GOT3 (cell line): ENCODE data around the gene KRTAP22-1.

Experiments used
- DNase-seq: peaks from one replicate; lab custom pipeline; 2025; ENCODE audit warnings: mixed read lengths; lab: John Stamatoyannopoulos, UW

The KRTAP22-1 gene

GRCh38 chr21:30600787-30601186, at the start of gene KRTAP22-1:
KRTAP22-1 (plus strand) TSS chr21:30601087.
- DNase-seq, result no peak

GRCh38 chr21:30552782-30553181, 48.1 kb upstream of the KRTAP22-1 start:
- DNase-seq, result no peak

GRCh38 chr21:30555095-30555494, 45.8 kb upstream of the KRTAP22-1 start:
- DNase-seq, result no peak

DNA sequence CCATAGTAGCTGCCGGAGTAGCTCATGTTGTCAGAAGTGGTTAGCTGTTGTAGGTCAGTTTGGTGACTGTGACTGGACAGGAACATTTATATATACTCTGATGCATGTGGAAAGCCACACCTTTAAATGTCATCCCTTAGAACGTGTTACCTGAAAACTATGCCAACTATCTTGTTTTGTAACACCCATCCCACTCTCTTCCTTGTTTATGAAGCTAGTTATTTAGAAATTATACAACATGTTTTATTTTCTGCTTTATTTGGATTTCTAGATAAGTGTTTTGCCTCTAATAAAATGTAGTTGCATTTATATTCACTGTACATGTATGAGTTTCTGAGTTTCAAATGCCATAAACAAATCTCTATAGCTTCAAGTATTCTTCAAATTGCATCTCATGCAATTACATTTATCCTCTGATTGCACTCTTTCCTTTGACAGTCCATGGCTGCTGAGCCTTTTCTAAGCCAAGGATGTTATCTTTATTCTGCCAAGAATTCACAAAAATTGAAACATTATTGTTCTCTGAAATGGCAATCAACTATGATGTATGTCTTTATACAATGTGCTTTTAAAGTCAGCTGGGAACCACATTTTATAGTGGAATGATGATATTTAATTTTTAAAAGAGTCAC, 39.5 kb upstream of the KRTAP22-1 start, which contains the start of gene KRTAP19-7:
TSS of gene KRTAP19-7 (minus strand) at position 51 of the 632 bp plus-strand sequence. CDS start at position 26, 25 bp downstream.
- DNase-seq, result no peak

GRCh38 chr21:30561957-30562356, 38.9 kb upstream of the KRTAP22-1 start:
- DNase-seq, result no peak

- no peak for DNase-seq
Observed at GRCh38 chr21:30563072-30563471, 37.8 kb upstream of the KRTAP22-1 start.

DNA sequence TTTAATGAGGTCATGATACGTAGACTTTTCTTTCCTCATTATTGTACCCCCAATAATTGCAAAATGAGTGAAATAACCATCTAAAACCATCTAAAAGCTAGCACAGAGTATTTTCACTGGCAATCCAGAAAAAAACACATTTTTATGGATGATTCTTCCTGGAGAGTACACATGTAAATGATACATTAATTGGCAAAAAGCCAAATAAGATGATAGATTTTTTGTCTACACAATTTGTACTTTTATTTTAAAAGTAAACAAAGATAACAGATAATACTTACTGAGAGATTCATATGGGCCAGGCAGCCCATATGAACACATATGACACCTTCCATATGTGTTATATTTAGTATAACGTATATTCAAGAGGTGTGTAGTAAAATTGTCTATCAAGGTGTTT, 37.3 kb upstream of the KRTAP22-1 start:
- no peak for DNase-seq

GRCh38 chr21:30567617-30568016, 33.3 kb upstream of the KRTAP22-1 start:
- no peak for DNase-seq

DNA sequence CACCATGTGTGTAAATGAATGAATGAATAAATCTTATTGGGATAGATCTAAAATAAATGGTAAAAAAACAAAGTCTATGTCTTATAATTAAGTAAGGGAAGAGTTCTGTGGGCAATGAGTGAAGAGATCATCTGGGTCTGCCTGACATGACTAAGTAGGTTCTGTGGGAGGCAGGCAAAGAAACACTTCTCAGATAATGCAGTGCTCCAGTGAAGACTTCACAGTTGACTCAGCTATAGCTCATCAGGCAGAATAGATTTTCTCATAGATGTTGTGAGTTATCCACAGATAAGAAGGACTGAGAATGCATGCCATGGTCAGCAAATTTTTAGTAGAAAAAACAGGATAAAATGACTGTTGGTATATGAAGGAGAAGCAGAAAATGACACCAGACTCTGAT, 23.1 kb upstream of the KRTAP22-1 start:
- DNase-seq, result no peak

GRCh38 chr21:30579346-30579745, 21.5 kb upstream of the KRTAP22-1 start:
- no peak for DNase-seq

- DNase-seq, result no peak
Observed at GRCh38 chr21:30580132-30580531, 20.8 kb upstream of the KRTAP22-1 start.

DNA sequence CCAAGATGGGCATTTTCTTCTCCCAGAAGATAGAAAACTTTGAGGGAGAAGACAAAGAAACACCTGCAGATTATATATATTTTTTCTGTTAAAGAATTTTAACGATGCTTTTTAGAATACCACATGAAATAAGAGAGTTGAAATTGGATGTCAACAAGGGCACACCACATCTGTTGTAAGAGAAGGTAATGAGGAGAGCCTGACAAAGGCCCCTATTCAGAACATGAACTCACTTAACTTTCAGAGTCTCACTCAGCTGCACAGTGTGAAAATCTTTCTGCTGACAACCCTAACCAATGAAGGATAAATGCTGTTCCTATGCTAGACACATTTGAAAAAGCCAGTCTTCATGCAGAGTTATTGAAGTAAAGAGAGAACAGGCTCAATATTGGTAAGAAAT, 18.0 kb upstream of the KRTAP22-1 start:
- DNase-seq, result no peak

GRCh38 chr21:30590297-30590696, 10.6 kb upstream of the KRTAP22-1 start, which contains the start of gene KRTAP22-2:
KRTAP22-2 (minus strand) TSS chr21:30590397.
- DNase-seq, result no peak

GRCh38 chr21:30592140-30592539, 8.7 kb upstream of the KRTAP22-1 start, which contains the start of gene KRTAP6-3:
KRTAP6-3 (plus strand) TSS chr21:30592440; CDS start chr21:30592446, 6 bp downstream.
- DNase-seq, result no peak

DNA sequence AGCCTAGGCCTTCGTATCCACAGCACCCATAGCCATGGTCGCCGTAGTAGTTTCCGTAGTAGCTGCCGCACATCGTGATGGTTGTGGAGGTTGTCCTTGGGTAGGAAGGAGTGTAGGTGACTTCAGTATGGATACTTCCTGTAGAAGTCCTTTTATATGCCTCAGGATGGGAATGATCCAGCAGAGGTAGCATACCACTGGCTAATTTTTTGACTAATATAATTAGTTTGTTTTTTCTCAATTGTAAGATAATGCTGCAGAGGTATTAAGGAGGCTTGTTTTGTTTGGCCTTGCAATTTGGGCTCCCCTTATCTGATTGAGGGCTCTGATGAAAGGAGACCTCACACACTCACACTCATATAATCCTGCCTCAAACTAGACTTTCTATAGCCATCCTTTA, 2.1 kb upstream of the KRTAP22-1 start, which contains the start of gene KRTAP6-2:
TSS of gene KRTAP6-2 (minus strand) at position 101 of the 400 bp plus-strand sequence. CDS start at position 73, 28 bp downstream.
- DNase-seq, result no peak

DNA sequence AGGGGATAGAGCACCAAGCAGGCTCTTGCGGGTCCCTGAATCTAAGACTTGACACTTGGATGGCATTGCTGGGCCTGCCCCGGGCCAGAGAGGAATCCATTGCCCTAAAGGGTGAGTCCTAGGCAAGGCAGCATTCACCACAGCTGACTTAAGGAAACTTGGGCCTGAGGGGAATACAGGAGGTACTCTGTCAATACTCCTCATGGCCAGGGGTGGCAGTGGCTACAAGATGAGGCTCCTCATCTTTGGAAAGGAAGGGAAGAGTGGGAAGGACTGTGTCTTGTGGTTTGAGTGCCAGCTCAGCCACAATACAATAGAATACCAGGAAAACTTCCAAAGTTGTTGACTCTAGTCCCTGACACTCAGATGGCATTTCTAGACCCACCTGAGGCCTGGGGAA, 5.1 kb downstream of the KRTAP22-1 start:
- DNase-seq, result no peak

GRCh38 chr21:30612132-30612531, 11.2 kb downstream of the KRTAP22-1 start:
- no peak for DNase-seq

GRCh38 chr21:30613836-30614235, 12.9 kb downstream of the KRTAP22-1 start, which contains the start of gene KRTAP6-1:
KRTAP6-1 (minus strand) TSS chr21:30613930; CDS start chr21:30613904, 26 bp downstream.
- DNase-seq, result no peak

DNA sequence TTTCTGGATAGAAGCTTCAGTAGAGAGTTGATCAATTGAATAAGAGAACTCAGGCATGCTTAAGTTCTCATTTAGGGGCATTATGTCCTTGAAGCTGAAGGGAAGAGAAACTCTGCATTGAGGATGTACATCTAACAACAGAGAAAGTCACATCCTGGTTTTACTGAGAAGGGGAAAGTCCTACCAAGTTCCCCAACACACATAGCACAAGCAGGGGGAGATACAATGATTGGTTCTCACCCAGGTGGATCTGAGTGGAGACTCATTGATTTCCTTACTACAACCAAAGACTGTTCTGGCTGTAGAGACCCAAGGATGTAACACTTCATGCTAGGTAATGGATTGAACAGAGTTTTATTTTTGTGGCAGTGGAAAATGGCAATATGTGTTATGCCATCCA, 14.3 kb downstream of the KRTAP22-1 start:
- DNase-seq, result no peak

DNA sequence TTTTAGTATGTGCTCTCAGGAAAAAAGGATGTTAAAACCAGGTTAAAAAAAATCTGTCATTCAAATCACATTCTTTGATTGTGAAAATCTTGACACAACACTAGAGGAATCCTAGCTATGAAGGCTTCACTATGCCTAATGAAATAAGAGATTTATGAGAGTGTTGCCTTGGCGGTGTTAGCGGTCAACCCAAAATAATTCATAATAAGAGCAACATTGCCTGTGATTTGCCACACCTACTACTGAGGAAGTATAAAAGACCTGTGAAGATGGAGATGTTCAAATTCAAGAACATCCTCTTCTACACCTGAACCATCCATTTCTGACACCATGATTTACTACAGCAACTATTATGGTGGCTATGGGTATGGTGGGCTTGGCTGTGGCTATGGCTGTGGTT, 15.2 kb downstream of the KRTAP22-1 start, which contains the start of gene KRTAP20-1:
TSS of gene KRTAP20-1 (plus strand) at position 301 of the 400 bp plus-strand sequence. CDS start at position 331, 30 bp downstream.
- DNase-seq, result no peak

DNA sequence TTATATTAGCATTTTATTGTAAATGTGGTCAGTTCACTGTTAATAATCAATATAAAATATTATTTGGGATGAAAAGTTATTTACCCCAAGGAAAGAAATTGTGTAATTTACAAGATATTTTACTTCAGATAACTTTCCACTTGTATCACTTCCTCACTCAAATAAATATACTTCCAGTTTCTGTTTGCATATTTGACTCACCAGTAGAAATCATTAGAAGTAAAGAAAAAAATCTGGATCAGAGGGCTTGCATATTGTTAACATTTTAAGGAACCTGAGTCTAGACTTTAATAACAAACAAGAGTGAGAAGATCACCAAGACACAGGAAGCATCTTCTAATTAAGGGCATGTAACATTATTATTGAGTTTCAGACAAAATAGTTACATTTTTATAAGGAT, 19.2 kb downstream of the KRTAP22-1 start:
- DNase-seq, result no peak

DNA sequence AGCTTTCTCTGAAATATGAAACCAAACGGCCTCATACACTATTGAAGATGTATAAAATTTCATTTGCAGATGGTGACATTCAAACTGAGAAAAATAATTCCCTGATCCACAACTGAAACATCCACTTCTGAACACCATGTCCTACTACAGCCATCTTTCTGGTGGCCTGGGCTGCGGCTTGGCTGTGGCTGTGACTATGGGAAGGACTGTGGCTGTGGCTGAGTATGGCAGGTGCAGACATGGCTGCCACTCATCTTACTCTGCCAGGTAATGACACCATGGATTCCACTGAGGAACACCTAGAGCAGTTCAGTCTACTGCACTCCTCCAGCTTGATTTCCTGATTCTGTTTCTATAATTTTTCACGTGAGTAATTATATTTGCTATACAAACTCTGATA, 19.6 kb downstream of the KRTAP22-1 start, which contains the start of gene KRTAP20-4:
TSS of gene KRTAP20-4 (plus strand) at position 106 of the 400 bp plus-strand sequence.
- DNase-seq, result no peak

DNA sequence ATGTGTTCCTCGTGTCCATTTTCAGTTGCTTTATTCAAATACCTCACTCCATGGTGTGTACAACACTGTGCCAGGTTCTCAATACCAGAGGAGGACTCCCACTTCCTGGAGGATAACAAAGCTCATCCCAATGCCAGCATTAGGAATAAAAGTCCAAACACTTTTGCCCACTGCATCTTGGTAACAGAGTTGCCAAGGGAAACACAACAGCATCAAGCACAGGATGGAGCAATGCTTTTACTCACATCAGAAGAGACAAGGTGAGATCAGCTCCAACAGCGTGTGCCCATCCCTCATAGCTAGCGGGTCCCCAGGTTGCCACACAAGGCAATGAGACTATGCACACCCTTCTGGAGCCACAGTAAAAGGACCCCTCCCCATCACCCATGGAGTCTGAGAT, 22.5 kb downstream of the KRTAP22-1 start:
- no peak for DNase-seq
